Measurements from ENCODE around the gene ABTB2.

Gene ABTB2

DNA sequence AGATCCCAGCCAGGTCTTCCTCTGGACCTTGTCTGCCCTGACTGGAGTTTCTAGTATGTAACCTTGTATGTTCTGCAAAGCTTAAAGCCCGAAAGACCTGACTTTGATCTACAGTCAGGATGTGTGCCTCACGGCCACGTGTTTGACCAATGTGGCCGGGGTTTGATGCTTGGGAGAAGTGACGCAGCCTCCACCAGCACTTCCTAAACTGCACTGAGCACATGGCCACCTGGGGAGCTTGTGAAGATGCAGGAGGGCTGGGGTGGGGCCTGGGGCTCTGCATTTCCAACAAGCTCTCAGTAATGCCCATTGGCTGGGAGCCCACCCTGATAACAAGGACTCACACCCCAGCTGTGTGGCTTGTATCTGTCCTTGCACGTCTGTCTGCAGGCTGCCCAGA, 199.1 kb downstream of the ABTB2 start:
- H3K9ac ChIP-seq (ENCODE audit: low read depth, low read length, poor library complexity) = no peak overlapping the region
- no peak overlapping the region for H2BK12ac ChIP-seq (ENCODE audit: low read length)
- H3K4me1 ChIP-seq (ENCODE audit: control insufficient read depth in 2 of 2, insufficient read depth in 1 of 2, low read depth in 1 of 2, low read length in 2 of 2) = no peaks in the 10 kb centered on the region
- no peak overlapping the region for H3K23ac ChIP-seq (ENCODE audit: low read depth, low read length, poor library complexity)
- no peak overlapping the region for H4K91ac ChIP-seq (ENCODE audit: low read depth, low read length, poor library complexity)
- no peak overlapping the region for H2BK120ac ChIP-seq (ENCODE audit: low read depth, low read length)
- no peak overlapping the region for H3K14ac ChIP-seq (ENCODE audit: low read length)
- no peak overlapping the region for H3K4me3 ChIP-seq (ENCODE audit: low read length in 2 of 2)
- H2BK5ac ChIP-seq (ENCODE audit: low read length) = no peak overlapping the region
- no peak overlapping the region for H3K18ac ChIP-seq (ENCODE audit: low read length)
- no peaks in the 10 kb centered on the region for H3K27me3 ChIP-seq (ENCODE audit: control insufficient read depth in 3 of 3, insufficient read depth in 3 of 3, low read depth in 1 of 3, low read length in 3 of 3)
- no peak overlapping the region for H4K8ac ChIP-seq (ENCODE audit: low read depth, low read length)
- H3K4ac ChIP-seq (ENCODE audit: low read length) = no peak overlapping the region
- no peak overlapping the region for H2BK15ac ChIP-seq (ENCODE audit: low read length)
- H3K27ac ChIP-seq (replicated peaks; ENCODE audit: low read length) = no peak overlapping the region
- no CpG with 5 or more reads among the region's 6 CpGs for WGBS, 2 donors (ENCODE audit: extremely low coverage in 2 of 2, insufficient read length in 2 of 2, insufficient replicate concordance in 1 of 2)
- H2AK5ac ChIP-seq (ENCODE audit: low read depth, low read length) = no peak overlapping the region
- peaks cover 2 to 86% of the 10 kb centered on the region in 2 donors for H3K36me3 ChIP-seq (replicated peaks in 1 of 2; ENCODE audit: control insufficient read depth in 2 of 2, insufficient read depth in 2 of 2, low read length in 2 of 2)
- no peaks in the 10 kb centered on the region for H3K9me3 ChIP-seq (replicated peaks in 1 of 2; ENCODE audit: control insufficient read depth in 2 of 2, insufficient read depth in 1 of 2, low read depth in 1 of 2, low read length in 2 of 2)
- no peak overlapping the region for H2AFZ ChIP-seq (ENCODE audit: low read length)
- H3K4me2 ChIP-seq (ENCODE audit: insufficient read depth, low read length, poor library complexity, severe bottlenecking) = no peak overlapping the region
- no peak for DNase-seq (ENCODE audit: low spot score)
- H3K79me1 ChIP-seq (ENCODE audit: low read depth, low read length) = no peaks in the 10 kb centered on the region

DNA sequence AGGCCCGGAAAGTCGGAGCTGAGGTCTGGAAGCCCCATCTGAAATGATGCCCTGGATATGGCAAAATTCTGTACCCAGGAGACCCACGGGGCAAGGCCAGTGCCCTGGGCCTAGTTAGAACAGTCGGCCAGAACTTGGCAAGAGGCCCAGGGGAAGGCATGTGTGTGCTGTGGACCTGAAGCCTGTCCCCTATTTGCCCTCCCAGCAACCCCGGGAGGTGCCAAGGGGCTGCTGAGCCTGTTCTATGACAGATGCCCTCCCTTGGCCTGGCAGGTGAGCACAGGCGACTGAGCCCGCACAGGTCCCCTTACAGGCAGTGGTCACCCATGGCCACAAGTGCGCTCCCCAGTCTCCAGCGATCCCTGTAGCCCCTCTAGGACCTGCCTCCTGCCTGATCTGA, 200.6 kb downstream of the ABTB2 start:
- Histone ChIP-seq H3K36me3 (replicated peaks in 1 of 2; ENCODE audit: control insufficient read depth in 2 of 2, insufficient read depth in 2 of 2, low read length in 2 of 2) (peaks cover 4 to 86% of the 10 kb centered on the region in 2 donors), H3K4me3 (ENCODE audit: low read length in 2 of 2) (no peak overlapping the region), H2AK5ac (ENCODE audit: low read depth, low read length) (peak overlapping the region; percentile 18), H3K18ac (ENCODE audit: low read length) (no peak overlapping the region), H3K27me3 (ENCODE audit: control insufficient read depth in 3 of 3, insufficient read depth in 3 of 3, low read depth in 1 of 3, low read length in 3 of 3) (no peaks in the 10 kb centered on the region), H4K8ac (ENCODE audit: low read depth, low read length) (no peak overlapping the region), H4K91ac (ENCODE audit: low read depth, low read length, poor library complexity) (no peak overlapping the region), H2BK5ac (ENCODE audit: low read length) (no peak overlapping the region), H3K4me1 (ENCODE audit: control insufficient read depth in 2 of 2, insufficient read depth in 1 of 2, low read depth in 1 of 2, low read length in 2 of 2) (no peaks in the 10 kb centered on the region), H3K4ac (ENCODE audit: low read length) (no peak overlapping the region), H3K9me3 (replicated peaks in 1 of 2; ENCODE audit: control insufficient read depth in 2 of 2, insufficient read depth in 1 of 2, low read depth in 1 of 2, low read length in 2 of 2) (no peaks in the 10 kb centered on the region), H2AFZ (ENCODE audit: low read length) (no peak overlapping the region), H3K27ac (replicated peaks; ENCODE audit: low read length) (no peak overlapping the region), H3K4me2 (ENCODE audit: insufficient read depth, low read length, poor library complexity, severe bottlenecking) (no peak overlapping the region), H3K14ac (ENCODE audit: low read length) (no peak overlapping the region), H2BK12ac (ENCODE audit: low read length) (no peak overlapping the region), H2BK120ac (ENCODE audit: low read depth, low read length) (no peak overlapping the region), H3K79me1 (ENCODE audit: low read depth, low read length) (no peaks in the 10 kb centered on the region), H2BK15ac (ENCODE audit: low read length) (no peak overlapping the region), H3K9ac (ENCODE audit: low read depth, low read length, poor library complexity) (no peak overlapping the region), H3K23ac (ENCODE audit: low read depth, low read length, poor library complexity) (no peak overlapping the region)
- DNase-seq (ENCODE audit: low spot score) = no peak
- whole genome bisulfite sequencing, 2 donors (ENCODE audit: extremely low coverage in 2 of 2, insufficient read length in 2 of 2, insufficient replicate concordance in 1 of 2) = no CpG with 5 or more reads among the region's 9 CpGs

DNA sequence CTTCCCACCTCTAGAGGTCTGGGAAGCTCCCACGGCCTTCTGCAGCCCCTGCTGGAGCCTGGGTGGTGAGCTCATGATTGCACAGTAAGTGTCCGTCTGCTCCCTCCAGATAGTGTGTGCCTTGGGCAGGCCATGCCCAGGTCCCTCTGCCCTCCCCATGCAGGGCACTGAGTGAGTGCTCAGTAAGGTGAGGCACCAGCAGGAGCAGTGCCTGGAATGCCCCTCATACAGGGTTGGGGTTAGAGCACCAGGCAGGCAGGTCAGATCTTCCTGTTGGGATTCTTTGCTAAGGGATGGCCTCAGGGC, 202.1 kb downstream of the ABTB2 start:
- no peak overlapping the region for H3K27ac ChIP-seq (replicated peaks; ENCODE audit: low read length)
- H3K27me3 ChIP-seq (ENCODE audit: control insufficient read depth in 3 of 3, insufficient read depth in 3 of 3, low read depth in 1 of 3, low read length in 3 of 3) = no peaks in the 10 kb centered on the region
- H3K23ac ChIP-seq (ENCODE audit: low read depth, low read length, poor library complexity) = peak overlapping the region; percentile 75
- no peaks in the 10 kb centered on the region for H3K4me1 ChIP-seq (ENCODE audit: control insufficient read depth in 2 of 2, insufficient read depth in 1 of 2, low read depth in 1 of 2, low read length in 2 of 2)
- H3K14ac ChIP-seq (ENCODE audit: low read length) = no peak overlapping the region
- no peak for DNase-seq (ENCODE audit: low spot score)
- no peak overlapping the region for H3K4me3 ChIP-seq (ENCODE audit: low read length in 2 of 2)
- no peak overlapping the region for H2BK5ac ChIP-seq (ENCODE audit: low read length)
- no peak overlapping the region for H2BK12ac ChIP-seq (ENCODE audit: low read length)
- H2BK120ac ChIP-seq (ENCODE audit: low read depth, low read length) = no peak overlapping the region
- H3K9ac ChIP-seq (ENCODE audit: low read depth, low read length, poor library complexity) = peak overlapping the region; percentile 27
- no peak overlapping the region for H2AK5ac ChIP-seq (ENCODE audit: low read depth, low read length)
- H4K91ac ChIP-seq (ENCODE audit: low read depth, low read length, poor library complexity) = no peak overlapping the region
- H3K36me3 ChIP-seq (replicated peaks in 1 of 2; ENCODE audit: control insufficient read depth in 2 of 2, insufficient read depth in 2 of 2, low read length in 2 of 2) = peaks cover 4 to 88% of the 10 kb centered on the region in 2 donors
- H3K4ac ChIP-seq (ENCODE audit: low read length) = no peak overlapping the region
- peak overlapping the region; percentile 7 for H4K8ac ChIP-seq (ENCODE audit: low read depth, low read length)
- H3K18ac ChIP-seq (ENCODE audit: low read length) = no peak overlapping the region
- H3K9me3 ChIP-seq (replicated peaks in 1 of 2; ENCODE audit: control insufficient read depth in 2 of 2, insufficient read depth in 1 of 2, low read depth in 1 of 2, low read length in 2 of 2) = no peaks in the 10 kb centered on the region
- H2AFZ ChIP-seq (ENCODE audit: low read length) = no peak overlapping the region
- H3K4me2 ChIP-seq (ENCODE audit: insufficient read depth, low read length, poor library complexity, severe bottlenecking) = no peak overlapping the region
- WGBS, 2 donors (ENCODE audit: extremely low coverage in 2 of 2, insufficient read length in 2 of 2, insufficient replicate concordance in 1 of 2) = no CpG with 5 or more reads among the region's 2 CpGs
- H3K79me1 ChIP-seq (ENCODE audit: low read depth, low read length) = no peaks in the 10 kb centered on the region
- H2BK15ac ChIP-seq (ENCODE audit: low read length) = no peak overlapping the region

- Histone ChIP-seq H3K18ac (ENCODE audit: low read length) (no peak overlapping the region), H3K27ac (replicated peaks; ENCODE audit: low read length) (no peak overlapping the region), H3K14ac (ENCODE audit: low read length) (no peak overlapping the region), H2BK120ac (ENCODE audit: low read depth, low read length) (no peak overlapping the region), H3K79me1 (ENCODE audit: low read depth, low read length) (no peaks in the 10 kb centered on the region), H3K9me3 (replicated peaks in 1 of 2; ENCODE audit: control insufficient read depth in 2 of 2, insufficient read depth in 1 of 2, low read depth in 1 of 2, low read length in 2 of 2) (no peaks in the 10 kb centered on the region), H2BK5ac (ENCODE audit: low read length) (no peak overlapping the region), H3K36me3 (replicated peaks in 1 of 2; ENCODE audit: control insufficient read depth in 2 of 2, insufficient read depth in 2 of 2, low read length in 2 of 2) (peaks cover 4 to 90% of the 10 kb centered on the region in 2 donors), H3K4ac (ENCODE audit: low read length) (no peak overlapping the region), H4K8ac (ENCODE audit: low read depth, low read length) (no peak overlapping the region), H3K27me3 (ENCODE audit: control insufficient read depth in 3 of 3, insufficient read depth in 3 of 3, low read depth in 1 of 3, low read length in 3 of 3) (no peaks in the 10 kb centered on the region), H4K91ac (ENCODE audit: low read depth, low read length, poor library complexity) (no peak overlapping the region), H2AK5ac (ENCODE audit: low read depth, low read length) (no peak overlapping the region), H2AFZ (ENCODE audit: low read length) (no peak overlapping the region), H2BK12ac (ENCODE audit: low read length) (no peak overlapping the region), H3K23ac (ENCODE audit: low read depth, low read length, poor library complexity) (peak overlapping the region; percentile 75), H3K4me1 (ENCODE audit: control insufficient read depth in 2 of 2, insufficient read depth in 1 of 2, low read depth in 1 of 2, low read length in 2 of 2) (no peaks in the 10 kb centered on the region), H3K4me2 (ENCODE audit: insufficient read depth, low read length, poor library complexity, severe bottlenecking) (no peak overlapping the region), H2BK15ac (ENCODE audit: low read length) (no peak overlapping the region), H3K4me3 (ENCODE audit: low read length in 2 of 2) (no peak overlapping the region), H3K9ac (ENCODE audit: low read depth, low read length, poor library complexity) (no peak overlapping the region)
- DNase-seq (ENCODE audit: low spot score) = no peak
- no CpG with 5 or more reads among the region's 15 CpGs for WGBS, 2 donors (ENCODE audit: extremely low coverage in 2 of 2, insufficient read length in 2 of 2, insufficient replicate concordance in 1 of 2)
Observed at GRCh38 chr11:34155057-34155756, 202.6 kb downstream of the ABTB2 start.
